Activated naive CD4-positive, alpha-beta T cell treated with anti-CD3 and anti-CD28 coated beads for 36 hours (primary cell): Measurements from ENCODE around the gene GALR3. TPM values are rescaled to one million over a fixed set of nuclear protein-coding genes. Genes with fewer than 3 reads are reported as not detected.

Experiments used
- CTCF ChIA-PET: fragments of 350-600 bp; sonication (Branson Sonifier 250); formaldehyde crosslinking; loops from one replicate; lab custom pipeline; 2021; ENCODE audit warnings: antibody characterized with exemption; lab: Charles Lee
- DNase-seq: peaks from one replicate; pipeline ENCODE4 v3.0.0-alpha.2; 2020
- H3K27ac Mint-ChIP-seq: one replicate; pipeline ENCODE4 v1.8.0; 2021; ENCODE audit warnings: mild to moderate bottlenecking, mixed read lengths
- H3K27me3 Mint-ChIP-seq: one replicate; pipeline ENCODE4 v1.8.0; 2021; ENCODE audit warnings: low read depth, mixed read lengths
- H3K36me3 Mint-ChIP-seq: one replicate; pipeline ENCODE4 v1.8.0; 2021; ENCODE audit warnings: low read depth, mixed read lengths
- H3K4me1 Mint-ChIP-seq: one replicate; pipeline ENCODE4 v1.8.0; 2021; ENCODE audit warnings: low read depth, mixed read lengths
- H3K4me3 Mint-ChIP-seq: one replicate; pipeline ENCODE4 v1.8.0; 2021; ENCODE audit warnings: mild to moderate bottlenecking, moderate library complexity, mixed read lengths
- H3K9me3 Mint-ChIP-seq: one replicate; pipeline ENCODE4 v1.8.0; 2021; ENCODE audit warnings: mixed read lengths
- intact Hi-C: fragments of 100-400 bp; cut with micrococcal nuclease; formaldehyde crosslinking; loops from one replicate; pipeline ENCODE4 v1.15.1; 2023
- microRNA-seq: library from miRNA; unstranded; fragments of <30 nt; microRNA quantifications from one replicate; pipeline ENCODE4 v1.2.0, GENCODE V29; 2022; ENCODE audit warnings: borderline microRNAs expressed, borderline replicate concordance
- total RNA-seq, 2 experiments: library from RNA; stranded (reverse); gene quantifications; one replicate each; pipeline ENCODE4 v1.2.3, GENCODE V29; 2021

GALR3 gene
- total RNA-seq, 2 experiments from 2014 or later, result not detected

DNA sequence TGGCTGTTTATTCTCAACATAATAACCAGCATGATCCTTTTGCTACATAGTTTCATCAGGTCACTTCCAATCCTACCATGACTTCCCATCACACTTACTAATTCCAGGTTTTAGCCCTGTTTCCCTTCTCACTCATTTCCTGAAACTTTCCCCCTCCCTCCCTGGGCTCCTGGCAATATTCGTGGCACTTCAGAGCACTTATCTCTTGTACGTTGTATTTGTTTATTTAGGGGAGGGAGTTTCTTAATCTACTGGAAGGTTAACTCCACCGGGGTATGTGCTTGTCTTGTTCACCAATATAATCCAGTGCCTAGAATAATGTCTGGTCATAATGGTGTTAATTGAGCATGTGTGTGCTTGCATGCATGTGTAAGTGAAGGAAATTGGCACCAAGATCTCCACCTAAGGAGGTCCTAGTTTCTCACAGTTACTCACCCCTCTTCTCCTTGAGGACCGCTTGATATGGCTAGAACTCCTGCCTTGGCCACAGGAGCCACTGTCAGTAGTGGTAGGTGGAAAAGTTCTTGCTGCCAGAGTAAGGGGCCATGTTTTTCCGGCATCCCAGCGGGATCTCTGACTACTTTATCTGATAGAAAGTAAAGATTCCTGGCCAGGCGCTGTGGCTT, 37.7 kb downstream of the GALR3 start:
- no peak overlapping the region for H3K27ac Mint-ChIP-seq
- intact Hi-C loops, result no loop called here

GRCh38 chr22:37862570-37863325, 39.6 kb downstream of the GALR3 start:
- H3K9me3 Mint-ChIP-seq, result no peaks in the 10 kb centered on the region
- H3K27ac Mint-ChIP-seq, result no peak overlapping the region
- DNase-seq, result no peak
- intact Hi-C loops, result loop anchor here (1.0 kb wide), 1 partner anchor 45 kb away; no protein-coding TSS in a partner anchor
- CTCF ChIA-PET, result interaction anchor here (0.6 to 9.7 kb wide), 35 partner anchors 7 to 476 kb away, joined by 3 to 130 read pairs (median 5); partner anchors contain the start of genes C22orf23, GALR3, GCAT and GGA1
- no peaks in the 10 kb centered on the region for H3K27me3 Mint-ChIP-seq
- H3K4me1 Mint-ChIP-seq, result no peaks in the 10 kb centered on the region
- peaks cover 55% of the 10 kb centered on the region for H3K36me3 Mint-ChIP-seq
- no peak overlapping the region for H3K4me3 Mint-ChIP-seq

More for the DNA sequence above, 37.7 kb downstream of the GALR3 start:
- Mint-ChIP-seq H3K36me3 (peaks cover 48% of the 10 kb centered on the region), H3K4me3 (no peak overlapping the region), H3K4me1 (no peaks in the 10 kb centered on the region), H3K27me3 (no peaks in the 10 kb centered on the region), H3K9me3 (no peaks in the 10 kb centered on the region)
- DNase-seq, result no peak
- CTCF ChIA-PET, result interaction anchor here (2.9 to 9.7 kb wide), 3 partner anchors 8 to 44 kb away, joined by 18 to 130 read pairs (median 22); no protein-coding TSS in a partner anchor

DNA sequence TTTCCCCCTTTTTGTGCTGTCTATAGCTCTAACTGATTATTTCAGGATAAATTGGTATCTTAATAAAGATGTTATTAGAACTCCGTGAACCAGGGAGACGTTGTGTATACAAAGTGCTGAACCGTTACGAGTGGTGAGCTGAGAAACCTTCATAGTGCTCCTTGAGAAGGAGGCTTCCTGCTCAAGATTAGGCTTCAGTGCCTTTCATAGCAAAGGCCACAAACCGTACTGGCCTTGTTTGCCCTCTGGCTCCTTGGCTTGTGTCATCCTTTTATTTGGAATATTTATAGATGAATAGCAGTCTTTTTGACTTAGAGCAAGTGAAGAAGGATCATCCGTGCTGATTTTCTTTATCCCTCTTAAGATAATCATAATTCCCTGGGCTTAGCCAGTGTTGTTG, 42.3 kb downstream of the GALR3 start:
- Mint-ChIP-seq H3K9me3 (no peaks in the 10 kb centered on the region), H3K36me3 (peaks cover 51% of the 10 kb centered on the region), H3K4me1 (no peaks in the 10 kb centered on the region), H3K27ac (no peak overlapping the region), H3K4me3 (no peak overlapping the region), H3K27me3 (no peaks in the 10 kb centered on the region)
- intact Hi-C loops, result no loop called here
- CTCF ChIA-PET, result interaction anchor here (0.6 to 9.7 kb wide), 3 partner anchors 14 to 1652 kb away, joined by 3 to 130 read pairs (median 3); no protein-coding TSS in a partner anchor
- no peak for DNase-seq

DNA sequence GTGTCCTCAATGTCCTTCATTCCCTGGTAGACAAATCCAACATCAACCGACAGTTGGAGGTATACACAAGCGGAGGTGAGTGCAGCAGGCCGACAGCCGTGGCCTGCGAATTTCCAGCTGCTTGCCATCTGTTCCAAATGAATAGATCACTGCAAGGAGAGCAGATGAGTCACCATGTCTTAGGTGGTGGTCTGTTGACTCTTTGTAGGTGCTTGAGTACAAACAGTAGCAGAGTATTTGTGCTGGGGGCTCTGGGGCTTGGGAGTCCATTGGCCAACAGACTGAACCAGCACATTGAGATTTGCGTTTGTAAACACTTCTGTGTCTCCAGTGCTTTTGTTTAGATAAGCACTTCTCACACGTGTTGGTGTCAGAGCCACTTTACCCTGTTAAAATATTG, 47.1 kb downstream of the GALR3 start:
- no peaks in the 10 kb centered on the region for H3K4me1 Mint-ChIP-seq
- CTCF ChIA-PET, result no interaction called here
- H3K27ac Mint-ChIP-seq, result no peak overlapping the region
- no peak overlapping the region for H3K4me3 Mint-ChIP-seq
- H3K27me3 Mint-ChIP-seq, result no peaks in the 10 kb centered on the region
- H3K9me3 Mint-ChIP-seq, result no peaks in the 10 kb centered on the region
- intact Hi-C loops, result no loop called here
- peaks cover 50% of the 10 kb centered on the region for H3K36me3 Mint-ChIP-seq
- no peak for DNase-seq

Small RNA genes within 50 kb of the gene (microRNA-seq; reads per million reads assigned to microRNA genes)
- gene MIR659, result not detected

Other genes starting within 250 kb of the GALR3 start
- not detected for gene LGALS2, start 243.3 kb upstream of the GALR3 start, total RNA-seq
- gene GGA1, start 214.5 kb upstream of the GALR3 start, total RNA-seq, result 10 to 100 TPM; 46.1 to 49.1 TPM
- gene SH3BP1, start 183.7 kb upstream of the GALR3 start, total RNA-seq, result 10 to 100 TPM; 45.9 to 51.0 TPM
- 10 to 100 TPM; 17.4 to 19.2 TPM for gene PDXP, start 164.7 kb upstream of the GALR3 start, total RNA-seq
- gene LGALS1, start 147.7 kb upstream of the GALR3 start, total RNA-seq, result 10 to 100 TPM; 62.7 to 70.2 TPM
- gene NOL12, start 137.0 kb upstream of the GALR3 start, total RNA-seq, result 10 to 100 TPM; 26.7 to 30.4 TPM
- 10 to 100 TPM; 17.5 to 18.8 TPM for gene TRIOBP, start 126.3 kb upstream of the GALR3 start, total RNA-seq
- gene GCAT, start 15.4 kb upstream of the GALR3 start, total RNA-seq, result 10 to 100 TPM; 26.9 to 27.2 TPM
- gene ANKRD54, start 21.0 kb downstream of the GALR3 start, total RNA-seq, result 10 to 100 TPM; 13.5 to 15.6 TPM
- 100 to 1,000 TPM; 776 to 797 TPM for gene EIF3L, start 26.0 kb downstream of the GALR3 start, total RNA-seq
- 10 to 100 TPM; 12.0 to 12.9 TPM for gene MICALL1, start 82.9 kb downstream of the GALR3 start, total RNA-seq
- not detected for gene C22orf23, start 130.2 kb downstream of the GALR3 start, total RNA-seq
- 10 to 100 TPM; 70.1 to 70.6 TPM for gene POLR2F, start 130.3 kb downstream of the GALR3 start, total RNA-seq
- not detected for gene SOX10, start 161.2 kb downstream of the GALR3 start, total RNA-seq
- 10 to 100 TPM; 17.9 to 22.1 TPM for gene PICK1, start 234.0 kb downstream of the GALR3 start, total RNA-seq